ENCODE data around the gene GJB3.
"Not testable (repeated sequence)": the region's sequence is repeated elsewhere in the genome, so short reads cannot be mapped to it uniquely, and the experiment has no call there.

The GJB3 gene

DNA sequence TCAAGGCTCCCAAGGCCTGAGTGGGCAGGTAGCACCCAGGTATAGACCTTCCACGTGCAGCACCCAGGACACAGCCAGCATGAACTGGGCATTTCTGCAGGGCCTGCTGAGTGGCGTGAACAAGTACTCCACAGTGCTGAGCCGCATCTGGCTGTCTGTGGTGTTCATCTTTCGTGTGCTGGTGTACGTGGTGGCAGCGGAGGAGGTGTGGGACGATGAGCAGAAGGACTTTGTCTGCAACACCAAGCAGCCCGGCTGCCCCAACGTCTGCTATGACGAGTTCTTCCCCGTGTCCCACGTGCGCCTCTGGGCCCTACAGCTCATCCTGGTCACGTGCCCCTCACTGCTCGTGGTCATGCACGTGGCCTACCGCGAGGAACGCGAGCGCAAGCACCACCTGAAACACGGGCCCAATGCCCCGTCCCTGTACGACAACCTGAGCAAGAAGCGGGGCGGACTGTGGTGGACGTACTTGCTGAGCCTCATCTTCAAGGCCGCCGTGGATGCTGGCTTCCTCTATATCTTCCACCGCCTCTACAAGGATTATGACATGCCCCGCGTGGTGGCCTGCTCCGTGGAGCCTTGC is 19.7 kb upstream of the GJB3 start:
- DNase-seq, result no peak

DNA sequence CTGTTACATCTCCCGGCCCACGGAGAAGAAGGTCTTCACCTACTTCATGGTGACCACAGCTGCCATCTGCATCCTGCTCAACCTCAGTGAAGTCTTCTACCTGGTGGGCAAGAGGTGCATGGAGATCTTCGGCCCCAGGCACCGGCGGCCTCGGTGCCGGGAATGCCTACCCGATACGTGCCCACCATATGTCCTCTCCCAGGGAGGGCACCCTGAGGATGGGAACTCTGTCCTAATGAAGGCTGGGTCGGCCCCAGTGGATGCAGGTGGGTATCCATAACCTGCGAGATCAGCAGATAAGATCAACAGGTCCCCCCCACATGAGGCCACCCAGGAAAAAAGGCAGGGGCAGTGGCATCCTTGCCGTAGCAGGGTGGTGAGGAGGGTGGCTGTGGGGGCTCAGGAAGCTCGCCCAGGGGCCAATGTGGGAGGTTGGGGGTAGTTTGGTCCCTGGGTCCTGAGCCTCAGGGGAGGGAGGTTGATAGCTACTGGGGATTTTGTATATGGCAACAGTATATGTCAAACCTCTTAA is 19.2 kb upstream of the GJB3 start:
- DNase-seq, result no peak

DNA sequence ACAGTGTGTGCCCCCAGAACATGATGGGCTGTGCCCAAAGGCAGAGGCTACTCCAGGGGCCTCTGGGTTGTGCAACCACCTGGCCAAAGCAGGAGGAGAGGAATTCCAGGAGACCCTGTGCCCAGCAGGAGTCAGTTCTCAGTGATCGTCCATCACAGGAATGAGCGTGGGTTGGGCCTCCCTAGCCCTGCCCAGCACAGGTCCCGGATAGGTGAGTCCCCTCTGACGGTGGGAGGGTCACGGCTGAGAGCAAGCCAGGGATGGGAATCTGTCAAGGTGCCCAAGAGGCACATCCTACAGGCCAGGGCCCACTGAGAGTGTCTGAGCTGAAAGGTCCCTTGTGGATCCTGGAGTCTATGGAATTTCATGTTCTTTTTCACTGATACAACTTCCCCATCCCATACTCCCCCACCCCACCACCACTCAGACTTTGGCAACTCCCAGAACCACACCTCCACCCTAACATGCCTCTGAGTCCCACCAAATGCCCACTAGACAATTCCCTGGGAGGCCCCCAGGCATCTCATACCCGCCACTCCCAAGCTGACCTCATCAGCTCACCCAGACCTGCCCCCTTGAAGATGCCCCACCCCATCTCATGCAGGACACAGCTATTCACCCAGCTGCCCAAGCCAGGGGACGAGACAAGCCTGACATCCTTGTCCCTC is 18.4 kb upstream of the GJB3 start:
- no peak for DNase-seq

DNA sequence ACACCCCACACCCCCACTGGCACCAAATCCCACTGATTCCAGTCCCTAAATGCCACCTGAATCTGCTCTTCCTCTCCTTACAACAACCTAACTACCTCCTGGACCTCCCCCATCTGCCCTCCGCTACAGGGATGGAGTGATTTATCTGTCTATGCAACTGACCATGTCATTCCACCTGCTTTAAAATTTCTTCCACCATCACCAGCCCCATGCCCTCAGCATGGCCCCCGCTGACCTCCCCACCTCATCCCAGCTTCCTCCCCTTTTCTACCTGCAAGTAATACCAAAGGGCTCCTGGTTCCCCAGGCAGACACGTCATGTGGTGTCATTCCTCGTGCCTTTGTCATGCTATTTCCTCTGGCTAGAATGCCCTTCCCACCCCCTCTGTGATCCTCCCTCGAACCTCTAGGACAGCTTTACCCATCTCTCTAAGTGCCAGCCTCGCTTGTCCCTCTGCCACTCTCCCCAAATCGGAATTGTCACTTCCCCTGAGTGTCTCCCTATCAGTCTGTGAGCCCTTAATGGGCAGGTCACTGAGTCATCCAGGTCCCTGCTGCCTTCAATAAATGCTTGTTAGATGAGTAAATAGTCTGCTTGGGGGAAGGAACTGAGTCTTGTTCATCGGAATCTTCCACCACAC is 17.8 kb upstream of the GJB3 start:
- no peak for DNase-seq

DNA sequence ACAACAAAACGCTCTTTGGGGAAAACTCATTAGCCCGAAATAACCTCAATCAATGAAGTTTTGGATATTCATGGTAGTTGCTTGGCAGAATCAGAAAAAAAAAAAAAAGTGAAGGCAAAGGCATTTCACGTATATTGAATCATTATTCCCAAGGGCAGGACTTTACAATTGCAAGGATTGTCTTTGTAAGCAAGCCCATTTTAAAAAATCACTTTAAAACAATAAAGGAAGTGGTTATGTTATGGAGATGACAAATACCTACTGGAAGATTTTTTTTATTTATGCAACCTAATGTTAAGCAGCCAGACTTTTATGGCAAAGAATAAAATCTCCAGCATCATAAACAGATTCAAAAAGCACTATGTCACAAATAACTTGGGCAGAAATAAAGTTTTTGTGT is 12.2 kb upstream of the GJB3 start:
- DNase-seq, result no peak

DNA sequence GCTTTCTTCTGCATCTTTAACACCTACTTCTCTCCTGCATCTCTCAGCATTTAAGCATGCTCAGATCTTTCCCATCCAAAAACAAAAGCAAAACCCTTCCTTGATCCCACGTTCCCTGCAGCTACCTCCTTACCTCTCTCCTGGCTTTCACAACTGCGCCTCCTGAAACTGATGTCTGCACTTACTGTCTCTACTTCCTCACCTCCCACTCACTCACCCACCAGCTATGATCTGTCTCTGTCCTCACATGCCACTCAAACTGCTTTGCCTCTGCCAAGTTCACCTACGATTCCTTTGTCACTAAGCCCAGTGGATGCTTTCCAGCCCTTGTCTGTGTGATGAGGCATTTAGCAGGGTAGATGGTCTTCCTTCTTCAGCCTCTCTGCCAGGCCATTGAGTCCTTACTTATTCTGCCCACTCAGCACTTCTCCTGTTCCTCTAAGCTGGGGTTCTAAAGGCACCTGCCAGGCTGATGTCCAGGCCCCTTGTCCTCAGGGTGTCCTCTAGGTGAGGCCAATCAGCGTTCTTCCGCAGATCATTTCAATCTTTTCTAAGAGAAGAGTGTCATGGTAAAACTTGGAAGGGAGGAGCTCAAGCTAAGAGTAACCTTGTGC is 10.0 kb upstream of the GJB3 start:
- DNase-seq, result no peak

DNA sequence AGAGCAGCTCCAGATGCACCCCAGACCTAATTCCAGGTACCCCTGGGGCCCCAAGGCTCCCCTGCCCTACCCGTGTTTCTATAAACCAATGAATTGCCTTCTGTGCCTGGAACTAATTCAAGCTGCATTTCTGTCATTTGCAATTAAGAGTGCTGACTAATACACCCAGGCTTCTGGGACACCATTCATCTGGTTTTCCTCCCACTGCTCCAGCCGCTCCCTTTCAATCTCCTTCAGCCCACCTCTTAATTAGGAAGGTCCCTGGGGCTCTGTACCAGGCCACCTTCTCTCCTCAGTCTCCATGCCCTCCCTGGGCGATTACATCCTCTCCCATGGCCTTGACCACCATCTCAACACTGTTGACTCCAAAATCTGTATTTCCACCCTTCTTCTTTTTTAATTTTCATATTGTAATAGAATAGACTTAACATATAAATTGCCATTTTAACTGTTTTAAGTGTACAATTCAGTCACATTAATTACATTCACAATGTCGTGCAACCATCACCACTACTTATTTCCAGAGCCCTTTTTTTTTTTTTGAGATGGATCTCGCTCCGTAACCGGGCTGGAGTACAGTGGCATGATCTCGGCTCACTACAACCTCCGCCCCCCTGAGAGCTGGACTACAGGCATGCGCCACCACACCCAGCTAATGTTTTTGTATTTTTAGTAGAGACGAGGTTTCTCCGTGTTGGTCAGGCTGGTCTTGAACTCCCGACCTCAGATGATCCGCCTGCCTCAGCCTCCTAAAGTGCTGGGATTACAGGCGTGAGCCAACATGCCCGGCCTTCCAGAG is 9.2 kb upstream of the GJB3 start:
- DNase-seq, result no peak

DNA sequence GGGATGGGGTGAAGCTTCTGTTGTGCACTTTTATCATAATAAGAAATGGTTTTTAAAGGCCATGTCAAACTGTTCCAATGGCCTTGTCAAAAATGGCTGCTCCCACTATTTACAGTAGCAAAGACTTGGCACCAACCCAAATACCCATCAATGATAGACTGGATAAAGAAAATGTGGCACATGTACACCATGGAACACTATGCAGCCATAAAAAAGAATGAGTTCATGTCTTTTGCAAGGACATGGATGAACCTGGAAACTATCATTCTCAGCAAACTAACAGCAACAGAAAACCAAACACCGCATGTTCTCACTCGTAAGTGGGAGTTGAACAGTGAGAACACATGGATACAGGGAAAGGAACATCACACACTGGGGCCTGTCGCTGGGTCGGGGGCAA is 7.9 kb upstream of the GJB3 start:
- DNase-seq, result not testable (repeated sequence)

DNA sequence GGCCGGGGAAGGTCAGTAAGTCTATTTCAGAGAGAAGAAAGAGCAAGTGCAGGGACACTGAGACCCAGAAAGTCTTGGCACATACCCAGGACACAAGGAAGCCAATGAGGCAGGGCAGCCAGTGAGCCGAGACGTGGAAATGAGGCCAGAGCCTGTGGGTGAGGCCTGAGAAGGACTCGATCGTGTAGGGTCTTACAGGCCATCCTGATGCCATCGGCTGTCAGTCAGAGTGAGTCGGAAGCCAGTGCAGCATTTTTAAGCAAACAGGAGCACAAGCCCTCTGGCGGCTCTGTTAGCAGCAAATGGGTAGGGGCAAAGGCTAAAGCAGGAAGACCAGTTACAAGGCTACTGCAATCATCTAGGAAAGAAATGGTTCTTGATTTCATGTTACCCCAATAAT is 6.1 kb upstream of the GJB3 start:
- DNase-seq, result no peak

DNA sequence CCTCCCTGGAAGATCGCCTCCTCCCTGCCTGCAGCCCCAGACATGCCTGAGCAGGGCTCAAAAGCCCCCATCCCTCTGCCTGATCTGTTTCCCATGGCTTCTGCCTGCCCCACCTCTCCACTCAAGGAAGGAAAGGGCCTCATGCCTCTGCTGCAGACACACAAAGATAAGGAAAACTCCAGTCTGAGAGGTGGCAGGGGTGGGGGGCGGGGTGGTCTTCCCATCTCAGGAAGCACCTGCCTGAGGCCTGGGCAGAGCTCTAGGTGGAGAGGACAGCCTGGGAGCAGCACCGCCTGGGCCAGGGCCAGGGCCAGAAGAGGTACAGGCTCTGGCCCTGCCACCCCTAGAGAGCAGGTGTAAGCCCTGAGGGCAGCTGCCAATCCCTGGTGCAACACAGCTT is 4.1 kb upstream of the GJB3 start:
- no peak for DNase-seq

DNA sequence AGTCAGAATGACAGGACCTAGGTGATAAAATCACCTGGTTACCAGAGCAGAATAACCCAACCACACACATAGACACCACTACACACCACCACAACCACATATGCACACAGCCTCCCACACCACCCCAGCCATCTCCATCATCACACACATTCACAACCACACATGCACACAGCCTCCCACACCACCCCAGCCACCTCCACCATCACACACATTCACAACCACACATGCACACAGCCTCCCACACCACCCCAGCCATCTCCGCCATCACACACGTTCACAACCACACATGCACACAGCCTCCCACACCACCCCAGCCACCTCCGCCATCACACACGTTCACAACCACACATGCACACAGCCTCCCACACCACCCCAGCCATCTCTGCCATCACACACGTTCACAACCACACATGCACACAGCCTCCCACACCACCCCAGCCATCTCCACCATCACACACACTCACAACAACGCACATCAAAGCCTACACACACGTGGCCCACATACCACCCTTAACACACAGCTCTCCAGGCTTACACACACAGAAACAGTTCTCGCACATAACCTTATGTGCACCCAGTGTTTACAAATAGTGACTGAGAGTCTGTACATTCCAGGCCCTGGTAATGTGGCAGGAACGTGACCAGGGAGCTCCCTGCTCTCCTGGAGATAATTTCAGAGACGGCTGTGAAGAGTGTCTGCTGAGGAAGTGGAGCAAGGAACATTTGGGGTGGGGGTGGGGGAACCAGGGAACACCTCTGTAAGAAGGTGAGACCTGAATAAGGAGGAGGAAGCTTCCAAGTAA is 3.3 kb upstream of the GJB3 start:
- DNase-seq, result no peak

DNA sequence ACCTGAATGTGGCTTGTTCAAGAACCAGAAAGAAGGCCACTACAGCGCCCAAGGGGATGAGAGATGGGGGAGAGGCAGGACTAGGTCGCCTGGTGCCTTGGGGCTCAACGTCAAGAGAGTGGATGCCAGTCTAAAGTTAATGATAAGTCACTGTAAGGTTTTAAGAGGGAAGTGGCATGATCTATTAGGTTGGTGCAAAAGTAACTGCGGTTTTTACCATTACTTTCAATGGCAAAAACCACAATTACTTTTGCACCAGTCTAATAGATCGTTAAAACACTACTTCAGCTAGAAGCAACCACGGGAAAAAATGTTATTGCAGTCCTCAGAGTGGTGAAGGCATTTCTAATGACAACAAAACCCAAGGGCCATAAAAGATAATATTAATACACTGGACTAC is 2.6 kb upstream of the GJB3 start:
- no peak for DNase-seq

DNA sequence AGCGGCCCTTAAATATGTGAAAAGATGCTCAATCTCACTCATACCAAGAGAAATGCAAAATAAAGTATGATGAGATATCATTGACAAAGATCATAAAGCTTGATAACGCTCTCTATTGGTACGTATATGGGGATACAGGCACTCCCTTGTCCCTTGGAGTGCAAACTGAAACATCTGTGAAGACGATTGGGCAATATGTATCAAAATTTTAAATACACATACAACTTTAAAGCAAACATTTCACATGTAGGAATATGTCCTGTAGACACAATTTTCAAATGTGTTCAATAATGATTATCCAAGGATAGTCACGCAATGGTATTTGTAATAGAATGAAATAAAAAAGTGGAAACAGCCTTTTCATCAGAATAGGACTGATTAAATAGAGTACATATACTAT is 2.0 kb upstream of the GJB3 start:
- no peak for DNase-seq

DNA sequence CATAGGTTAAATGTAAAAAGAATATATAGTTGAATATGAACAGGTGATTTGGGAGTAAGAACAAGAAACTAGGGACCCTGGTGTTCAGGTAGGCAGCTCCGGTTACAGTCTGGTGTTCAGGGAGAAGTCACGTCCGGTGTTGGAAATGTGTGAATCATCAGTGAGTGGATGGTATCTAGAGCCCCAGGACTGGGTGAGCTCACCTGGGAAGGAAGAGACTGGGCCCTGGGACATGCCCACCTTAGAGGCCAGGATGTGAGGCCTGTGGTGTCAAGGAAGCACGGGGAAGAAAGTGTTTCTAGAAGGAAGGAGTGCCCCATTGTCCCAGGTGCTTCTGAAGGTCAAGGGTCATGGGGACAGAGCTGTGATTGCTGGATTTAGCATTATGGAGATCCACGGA is 1.5 kb upstream of the GJB3 start:
- no peak for DNase-seq

DNA sequence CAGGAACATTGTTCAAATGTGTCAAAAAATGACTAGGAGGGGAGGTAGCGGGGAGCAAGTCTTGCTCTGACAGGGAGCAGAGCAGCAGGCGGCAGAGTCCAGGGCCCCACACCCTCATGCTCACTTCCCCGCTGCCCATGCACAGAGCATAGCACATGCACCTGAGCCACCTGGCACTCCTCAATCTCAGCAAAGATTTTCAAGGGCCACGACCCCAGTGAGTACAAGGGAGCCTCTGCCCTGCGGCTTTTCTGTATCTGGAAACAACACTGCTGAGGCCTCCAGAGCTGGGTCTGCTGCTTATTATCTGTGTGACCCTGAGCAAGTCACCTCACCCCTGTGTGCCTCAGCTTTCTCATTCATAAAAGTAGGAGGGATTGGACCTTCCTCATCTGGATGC is 1.1 kb upstream of the GJB3 start:
- DNase-seq, result no peak

DNA sequence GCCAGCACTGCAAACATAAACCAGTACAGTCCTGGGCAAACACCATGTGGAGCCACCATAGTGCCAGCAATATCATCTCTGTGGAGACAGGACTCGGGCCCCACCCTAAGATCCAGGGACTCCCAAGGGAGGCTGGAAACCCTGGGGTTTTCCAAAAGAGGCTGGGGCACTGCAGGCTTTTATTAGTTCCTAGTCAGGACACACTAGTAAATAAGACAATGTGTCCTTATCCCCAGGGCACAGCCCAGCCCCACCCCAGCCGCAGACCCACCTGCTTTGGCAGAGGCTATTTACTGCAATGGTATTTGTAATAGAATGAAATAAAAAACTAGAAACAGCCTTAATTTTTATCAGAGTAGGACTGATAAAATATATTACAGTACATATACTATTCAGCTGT is 486 bp upstream of the GJB3 start:
- DNase-seq, result no peak

DNA sequence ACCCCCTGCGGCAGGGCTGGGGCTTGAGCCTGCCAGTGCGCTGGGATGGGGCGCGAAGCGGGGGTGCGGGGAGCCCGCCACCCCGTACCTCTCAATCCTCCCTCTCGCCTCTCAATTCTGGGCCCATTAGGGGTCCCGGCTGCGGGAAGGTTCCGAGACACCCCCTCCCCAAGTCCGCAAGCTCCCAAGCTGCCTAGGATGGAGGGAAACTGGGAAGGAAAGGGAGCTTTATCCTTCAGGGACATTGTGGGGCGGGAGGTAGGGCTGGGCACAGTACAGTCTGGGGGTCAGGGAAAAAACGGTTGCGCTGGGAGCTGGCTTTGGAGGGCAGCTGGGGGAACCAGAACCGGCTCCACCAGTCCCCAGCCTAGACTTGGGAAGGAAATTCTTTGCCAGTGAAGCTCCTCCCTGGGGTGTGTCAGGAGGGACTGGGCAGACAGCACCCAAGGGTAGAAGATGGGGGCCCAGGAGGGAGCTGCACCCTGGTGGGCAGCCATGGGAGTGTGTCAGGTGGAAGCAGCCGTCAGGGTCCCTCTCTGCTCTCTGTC is 904 bp downstream of the GJB3 start:
- DNase-seq, result no peak

DNA sequence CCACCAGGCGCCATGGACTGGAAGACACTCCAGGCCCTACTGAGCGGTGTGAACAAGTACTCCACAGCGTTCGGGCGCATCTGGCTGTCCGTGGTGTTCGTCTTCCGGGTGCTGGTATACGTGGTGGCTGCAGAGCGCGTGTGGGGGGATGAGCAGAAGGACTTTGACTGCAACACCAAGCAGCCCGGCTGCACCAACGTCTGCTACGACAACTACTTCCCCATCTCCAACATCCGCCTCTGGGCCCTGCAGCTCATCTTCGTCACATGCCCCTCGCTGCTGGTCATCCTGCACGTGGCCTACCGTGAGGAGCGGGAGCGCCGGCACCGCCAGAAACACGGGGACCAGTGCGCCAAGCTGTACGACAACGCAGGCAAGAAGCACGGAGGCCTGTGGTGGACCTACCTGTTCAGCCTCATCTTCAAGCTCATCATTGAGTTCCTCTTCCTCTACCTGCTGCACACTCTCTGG is 3.8 kb downstream of the GJB3 start:
- no peak for DNase-seq

DNA sequence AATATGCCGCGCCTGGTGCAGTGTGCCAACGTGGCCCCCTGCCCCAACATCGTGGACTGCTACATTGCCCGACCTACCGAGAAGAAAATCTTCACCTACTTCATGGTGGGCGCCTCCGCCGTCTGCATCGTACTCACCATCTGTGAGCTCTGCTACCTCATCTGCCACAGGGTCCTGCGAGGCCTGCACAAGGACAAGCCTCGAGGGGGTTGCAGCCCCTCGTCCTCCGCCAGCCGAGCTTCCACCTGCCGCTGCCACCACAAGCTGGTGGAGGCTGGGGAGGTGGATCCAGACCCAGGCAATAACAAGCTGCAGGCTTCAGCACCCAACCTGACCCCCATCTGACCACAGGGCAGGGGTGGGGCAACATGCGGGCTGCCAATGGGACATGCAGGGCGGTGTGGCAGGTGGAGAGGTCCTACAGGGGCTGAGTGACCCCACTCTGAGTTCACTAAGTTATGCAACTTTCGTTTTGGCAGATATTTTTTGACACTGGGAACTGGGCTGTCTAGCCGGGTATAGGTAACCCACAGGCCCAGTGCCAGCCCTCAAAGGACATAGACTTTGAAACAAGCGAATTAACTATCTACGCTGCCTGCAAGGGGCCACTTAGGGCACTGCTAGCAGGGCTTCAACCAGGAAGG is 4.3 kb downstream of the GJB3 start:
- DNase-seq, result no peak

DNA sequence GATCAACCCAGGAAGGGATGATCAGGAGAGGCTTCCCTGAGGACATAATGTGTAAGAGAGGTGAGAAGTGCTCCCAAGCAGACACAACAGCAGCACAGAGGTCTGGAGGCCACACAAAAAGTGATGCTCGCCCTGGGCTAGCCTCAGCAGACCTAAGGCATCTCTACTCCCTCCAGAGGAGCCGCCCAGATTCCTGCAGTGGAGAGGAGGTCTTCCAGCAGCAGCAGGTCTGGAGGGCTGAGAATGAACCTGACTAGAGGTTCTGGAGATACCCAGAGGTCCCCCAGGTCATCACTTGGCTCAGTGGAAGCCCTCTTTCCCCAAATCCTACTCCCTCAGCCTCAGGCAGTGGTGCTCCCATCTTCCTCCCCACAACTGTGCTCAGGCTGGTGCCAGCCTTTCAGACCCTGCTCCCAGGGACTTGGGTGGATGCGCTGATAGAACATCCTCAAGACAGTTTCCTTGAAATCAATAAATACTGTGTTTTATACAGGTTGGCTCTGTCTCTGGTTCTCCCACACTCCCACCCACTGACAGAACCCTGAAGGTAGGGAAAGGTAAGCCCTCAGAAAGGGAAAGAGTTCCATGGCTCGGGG is 5.0 kb downstream of the GJB3 start:
- no peak for DNase-seq

Data from right kidney (tissue), 1 donor.